Measurements from ENCODE around the gene SMIM38. TPM values are rescaled to one million over a fixed set of nuclear protein-coding genes. Genes with fewer than 3 reads are reported as not detected.

SMIM38 gene
- total RNA-seq, 1 donor from 2014 or later = 0.41 TPM

DNA sequence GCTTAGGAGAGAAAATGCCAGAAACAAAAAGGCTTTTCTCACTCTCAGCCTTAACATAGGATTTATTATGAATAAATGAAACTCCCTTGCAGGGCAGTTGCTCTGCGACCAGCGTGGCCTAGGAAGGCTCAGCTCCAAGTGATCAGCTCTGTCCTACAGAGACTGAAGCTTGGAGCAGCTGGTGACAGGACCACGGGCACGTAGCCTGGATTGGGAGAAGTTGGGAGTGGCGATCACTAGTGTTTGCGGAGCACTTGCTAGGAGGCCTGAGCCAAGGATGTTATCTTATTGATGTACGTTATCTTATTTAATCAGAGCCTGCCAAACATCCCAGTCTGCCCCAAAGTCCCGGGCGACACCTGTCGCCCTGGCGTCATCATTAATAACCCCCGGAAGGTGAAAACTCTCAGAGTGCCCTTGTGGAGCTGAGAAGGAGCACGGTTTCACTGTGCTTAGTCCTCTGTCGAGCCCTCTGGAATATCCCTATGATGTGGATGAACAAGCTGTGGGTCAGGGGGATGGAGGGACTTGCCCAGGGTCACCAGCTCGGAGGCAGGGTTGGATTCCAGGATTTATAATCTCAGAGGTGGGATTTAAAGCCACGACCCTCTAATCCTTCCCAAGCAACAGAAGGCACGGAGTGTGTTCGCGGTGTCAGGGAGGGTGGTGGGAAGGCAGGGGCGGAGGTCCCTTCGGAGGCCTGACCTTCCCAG lies 40.8 kb upstream of the SMIM38 start:
- H3K9me3 Mint-ChIP-seq = peaks cover 10% of the 10 kb centered on the region
- DNase-seq (ENCODE audit: low spot score) = no peak
- H3K27ac Mint-ChIP-seq = no peak overlapping the region
- intact Hi-C loops (cut with micrococcal nuclease) = no loop called here
- H3K4me1 Mint-ChIP-seq (ENCODE audit: low read depth) = no peaks in the 10 kb centered on the region
- H3K36me3 Mint-ChIP-seq (ENCODE audit: low read depth) = no peaks in the 10 kb centered on the region
- H3K27me3 Mint-ChIP-seq (ENCODE audit: low read depth) = no peaks in the 10 kb centered on the region
- no peak overlapping the region for H3K4me3 Mint-ChIP-seq (ENCODE audit: low read depth)

DNA sequence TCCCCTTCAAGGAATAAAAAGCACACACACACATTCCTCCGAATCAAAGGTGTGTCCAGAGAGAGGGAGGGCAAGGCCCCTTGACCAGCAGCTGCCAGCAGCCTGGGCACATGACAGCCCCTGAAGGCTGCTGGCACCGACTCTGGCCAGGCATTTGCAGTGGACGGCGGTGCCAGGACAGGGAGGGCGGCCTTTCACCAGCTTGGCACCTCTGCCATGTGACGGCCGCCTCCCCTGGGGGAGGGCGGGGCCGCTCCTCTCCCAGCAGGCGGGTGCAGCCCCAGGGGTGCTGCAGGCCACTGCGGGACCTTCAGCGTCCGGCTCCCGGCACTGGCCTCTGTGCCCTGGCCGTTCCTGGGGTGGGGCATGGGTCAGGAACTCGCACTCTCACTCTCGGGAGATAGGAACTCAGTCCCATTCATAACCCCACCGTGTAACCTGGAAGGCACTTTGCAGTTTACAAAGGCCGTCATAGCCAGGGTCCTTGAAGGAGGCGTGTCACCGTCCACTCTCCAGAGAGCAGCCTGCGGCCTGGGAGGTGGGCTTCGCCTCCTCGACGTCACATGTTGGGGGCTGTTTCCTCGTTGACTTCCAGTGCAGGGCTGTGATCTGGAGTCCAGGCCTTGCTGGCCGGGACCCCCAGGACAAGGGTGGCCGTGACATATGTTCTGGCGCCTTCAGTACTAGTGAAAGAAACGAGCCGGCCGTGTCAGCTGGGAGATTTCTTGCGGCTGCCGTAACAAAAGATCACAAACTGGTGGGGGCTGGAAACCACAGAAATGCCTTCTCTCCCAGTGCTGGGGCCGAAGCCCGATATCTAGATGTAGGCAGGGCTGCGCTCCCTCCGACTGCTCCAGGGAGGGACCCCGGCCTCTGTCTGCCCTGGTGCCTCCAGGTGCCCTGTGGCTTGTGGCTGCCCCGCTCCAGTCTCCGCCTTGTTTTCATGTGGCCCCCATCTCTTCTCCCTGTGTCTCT lies 39.9 kb upstream of the SMIM38 start:
- Mint-ChIP-seq H3K36me3 (ENCODE audit: low read depth) (no peaks in the 10 kb centered on the region), H3K27me3 (ENCODE audit: low read depth) (no peaks in the 10 kb centered on the region)

DNA sequence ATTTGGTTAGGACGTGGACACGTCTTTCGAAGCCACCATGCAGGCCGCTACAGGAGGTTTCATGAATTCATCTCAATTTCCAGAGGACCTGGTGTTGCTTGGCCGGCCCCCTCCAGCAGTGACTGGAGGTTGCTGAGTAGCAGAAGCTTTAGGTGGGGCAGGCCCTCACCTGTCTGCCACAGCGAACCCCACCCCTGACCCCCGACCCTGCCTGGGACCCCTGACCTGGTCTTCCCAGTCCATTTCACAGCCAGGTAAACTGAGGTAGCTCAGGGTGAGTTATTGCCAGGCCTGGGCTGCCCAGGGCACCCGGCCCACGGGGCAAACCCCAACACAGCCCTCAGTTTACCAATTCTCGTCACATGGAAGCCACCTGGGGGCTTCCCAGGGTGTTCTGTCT lies 39.1 kb upstream of the SMIM38 start:
- Mint-ChIP-seq H3K36me3 (ENCODE audit: low read depth) (no peaks in the 10 kb centered on the region), H3K9me3 (peaks cover 4% of the 10 kb centered on the region), H3K4me3 (ENCODE audit: low read depth) (no peak overlapping the region), H3K4me1 (ENCODE audit: low read depth) (peaks cover 4% of the 10 kb centered on the region), H3K27ac (no peak overlapping the region), H3K27me3 (ENCODE audit: low read depth) (no peaks in the 10 kb centered on the region)
- no peak for DNase-seq (ENCODE audit: low spot score)
- intact Hi-C loops (cut with micrococcal nuclease) = no loop called here

More for the DNA sequence above, 39.9 kb upstream of the SMIM38 start:
- Mint-ChIP-seq H3K9me3 (peaks cover 4% of the 10 kb centered on the region), H3K4me3 (ENCODE audit: low read depth) (no peak overlapping the region), H3K27ac (no peak overlapping the region), H3K4me1 (ENCODE audit: low read depth) (no peaks in the 10 kb centered on the region)
- DNase-seq (ENCODE audit: low spot score) = no peak
- intact Hi-C loops (cut with micrococcal nuclease) = no loop called here

DNA sequence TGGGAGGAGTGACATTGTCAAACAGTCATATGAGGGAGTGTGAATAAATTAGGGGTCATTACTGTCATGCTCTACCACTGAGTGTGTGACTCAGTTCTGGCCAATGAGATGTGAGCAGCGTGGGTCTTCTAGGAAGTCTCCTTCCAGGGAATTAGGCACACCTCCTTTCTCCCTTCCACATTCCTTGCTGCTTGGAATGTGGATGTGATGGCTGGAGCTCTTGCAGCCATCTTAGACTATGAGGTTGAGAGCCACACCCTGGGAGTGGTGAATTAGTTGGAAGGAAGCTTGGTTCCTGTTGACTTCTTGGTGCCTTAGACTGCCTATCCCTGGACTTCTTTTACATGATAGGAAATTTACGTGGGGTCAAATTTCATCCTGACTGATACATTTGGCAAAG lies 36.5 kb upstream of the SMIM38 start:
- no peak overlapping the region for H3K4me3 Mint-ChIP-seq (ENCODE audit: low read depth)
- H3K9me3 Mint-ChIP-seq = peaks cover 5% of the 10 kb centered on the region
- DNase-seq (ENCODE audit: low spot score) = no peak
- no peak overlapping the region for H3K27ac Mint-ChIP-seq
- no peaks in the 10 kb centered on the region for H3K36me3 Mint-ChIP-seq (ENCODE audit: low read depth)
- no peaks in the 10 kb centered on the region for H3K27me3 Mint-ChIP-seq (ENCODE audit: low read depth)
- intact Hi-C loops (cut with micrococcal nuclease) = no loop called here
- peaks cover 20% of the 10 kb centered on the region for H3K4me1 Mint-ChIP-seq (ENCODE audit: low read depth)

DNA sequence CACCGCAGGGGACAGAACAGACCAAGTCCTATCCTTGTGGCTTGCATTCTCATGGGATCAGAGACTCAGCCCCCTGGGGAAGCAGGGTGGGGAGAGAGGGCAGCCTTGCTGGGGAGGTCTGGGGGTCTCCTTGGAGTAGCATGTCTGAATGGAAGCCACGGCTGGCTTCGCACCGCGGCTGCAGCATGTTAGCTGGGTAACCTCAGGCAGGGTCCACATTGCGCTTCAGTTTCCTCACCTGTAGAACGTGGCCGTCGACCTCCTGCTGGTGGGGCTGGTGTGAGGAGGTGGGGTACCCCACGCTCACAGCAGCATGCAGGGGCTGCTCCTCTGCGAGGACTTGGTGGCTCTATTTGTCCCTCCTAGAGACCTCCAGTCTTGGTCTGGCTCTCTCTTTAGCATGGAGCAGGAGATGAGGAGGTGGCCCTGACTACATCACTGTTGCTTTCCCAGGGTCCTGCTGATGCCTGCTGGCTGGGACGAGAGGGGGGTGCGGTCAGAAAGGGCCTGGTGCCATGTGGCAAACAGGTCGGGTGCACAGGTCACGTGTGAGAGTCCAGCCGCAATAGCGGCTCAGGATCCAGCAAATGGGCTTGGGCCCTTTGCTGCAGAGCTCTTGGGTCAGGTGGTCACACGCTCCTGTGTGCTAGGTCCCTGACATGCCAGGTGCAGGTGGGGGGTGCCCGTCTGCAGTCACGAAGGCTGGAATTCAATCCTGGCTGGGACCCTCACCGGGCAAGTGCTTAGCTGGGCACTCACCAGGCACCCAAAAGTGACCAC lies 35.4 kb upstream of the SMIM38 start:
- peaks cover 26% of the 10 kb centered on the region for H3K4me1 Mint-ChIP-seq (ENCODE audit: low read depth)
- H3K36me3 Mint-ChIP-seq (ENCODE audit: low read depth) = no peaks in the 10 kb centered on the region
- no peak overlapping the region for H3K27ac Mint-ChIP-seq
- H3K27me3 Mint-ChIP-seq (ENCODE audit: low read depth) = no peaks in the 10 kb centered on the region
- no peak overlapping the region for H3K4me3 Mint-ChIP-seq (ENCODE audit: low read depth)
- DNase-seq (ENCODE audit: low spot score) = no peak
- intact Hi-C loops (cut with micrococcal nuclease) = loop anchor here (5.0 kb wide), 2 partner anchors 47 to 177 kb away; no protein-coding TSS in a partner anchor
- H3K9me3 Mint-ChIP-seq = peaks cover 9% of the 10 kb centered on the region

DNA sequence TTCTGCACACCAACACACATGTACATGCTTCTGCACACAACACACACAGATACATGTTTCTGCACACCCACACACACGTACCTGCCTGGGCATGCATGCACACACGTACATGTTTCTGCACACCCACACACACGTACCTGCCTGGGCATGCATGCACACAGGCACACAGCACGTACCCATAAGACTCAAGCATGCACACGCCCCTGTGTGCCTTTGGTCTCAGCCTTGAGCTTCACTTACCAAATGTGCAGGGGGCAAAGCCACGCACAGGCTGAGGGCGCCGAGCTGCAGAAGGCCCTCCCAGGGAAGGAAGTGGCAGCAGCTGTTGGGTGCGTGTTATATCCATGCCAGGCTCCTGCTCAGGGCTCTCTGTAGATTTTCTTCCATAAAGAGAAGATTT lies 34.7 kb upstream of the SMIM38 start:
- Mint-ChIP-seq H3K4me3 (ENCODE audit: low read depth) (no peak overlapping the region), H3K4me1 (ENCODE audit: low read depth) (peaks cover 26% of the 10 kb centered on the region), H3K9me3 (peaks cover 9% of the 10 kb centered on the region), H3K27ac (no peak overlapping the region), H3K27me3 (ENCODE audit: low read depth) (no peaks in the 10 kb centered on the region), H3K36me3 (ENCODE audit: low read depth) (no peaks in the 10 kb centered on the region)
- no peak for DNase-seq (ENCODE audit: low spot score)
- intact Hi-C loops (cut with micrococcal nuclease) = loop anchor here (5.0 kb wide), 2 partner anchors 46 to 176 kb away; no protein-coding TSS in a partner anchor

DNA sequence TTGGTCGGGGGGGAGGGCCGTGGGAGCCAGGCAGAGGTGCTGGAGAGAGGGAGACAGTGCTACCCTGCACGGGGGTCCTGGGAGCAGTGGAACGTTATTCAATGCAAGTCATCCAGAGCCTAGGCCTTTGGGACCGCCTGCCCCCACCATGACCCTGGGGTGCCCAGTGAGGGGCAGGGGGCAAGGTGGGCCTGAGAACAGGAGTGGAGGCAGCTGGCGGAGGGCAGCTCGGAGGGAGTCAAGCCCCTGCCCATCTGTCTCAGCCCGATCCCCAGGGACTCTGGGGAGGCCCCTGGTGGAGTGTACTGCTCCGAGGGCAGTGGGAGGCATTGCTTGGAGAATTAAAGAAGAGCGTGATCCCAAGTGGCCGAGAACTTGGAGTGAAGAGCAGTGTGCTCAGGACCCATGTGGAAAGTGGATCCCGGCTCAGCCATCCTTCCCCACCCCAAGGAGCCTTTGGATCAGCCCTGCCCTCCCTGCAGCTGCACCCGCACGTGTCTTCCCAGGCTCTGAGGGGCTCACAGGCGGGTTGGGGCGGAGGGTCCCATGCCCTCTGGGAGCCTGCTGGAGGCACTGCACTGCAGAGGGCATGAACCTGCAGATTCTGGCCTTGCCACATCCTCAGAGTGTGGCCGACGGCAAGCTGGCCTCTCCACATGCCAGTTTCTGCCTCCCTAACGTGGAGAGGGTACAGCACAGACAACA lies 34.0 kb upstream of the SMIM38 start:
- intact Hi-C loops (cut with micrococcal nuclease) = loop anchor here (5.0 kb wide), 2 partner anchors 46 to 176 kb away; no protein-coding TSS in a partner anchor

DNA sequence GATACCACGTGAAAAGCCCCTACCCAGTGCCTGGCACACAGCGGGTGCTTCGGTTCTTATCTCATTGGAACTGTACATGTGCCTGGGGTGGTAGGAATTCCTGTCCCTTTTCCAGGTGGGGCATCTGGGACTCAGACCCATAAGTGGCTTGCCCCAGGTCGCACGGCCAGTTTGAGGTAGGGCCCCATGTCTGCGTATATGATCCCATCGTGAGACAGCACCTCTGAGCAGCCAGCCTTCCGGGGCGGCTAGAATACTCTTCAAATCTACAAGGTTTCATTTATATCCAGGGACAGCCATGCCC lies 33.5 kb upstream of the SMIM38 start:
- Mint-ChIP-seq H3K9me3 (peaks cover 9% of the 10 kb centered on the region), H3K27me3 (ENCODE audit: low read depth) (no peaks in the 10 kb centered on the region), H3K4me1 (ENCODE audit: low read depth) (peaks cover 26% of the 10 kb centered on the region), H3K27ac (no peak overlapping the region), H3K36me3 (ENCODE audit: low read depth) (no peaks in the 10 kb centered on the region), H3K4me3 (ENCODE audit: low read depth) (no peak overlapping the region)
- intact Hi-C loops (cut with micrococcal nuclease) = loop anchor here (5.0 kb wide), 2 partner anchors 45 to 175 kb away; no protein-coding TSS in a partner anchor
- no peak for DNase-seq (ENCODE audit: low spot score)

More for the DNA sequence above, 34.0 kb upstream of the SMIM38 start:
- Mint-ChIP-seq H3K9me3 (peaks cover 9% of the 10 kb centered on the region), H3K27me3 (ENCODE audit: low read depth) (no peaks in the 10 kb centered on the region), H3K27ac (peak overlapping the region; percentile 21), H3K4me3 (ENCODE audit: low read depth) (no peak overlapping the region), H3K36me3 (ENCODE audit: low read depth) (no peaks in the 10 kb centered on the region), H3K4me1 (ENCODE audit: low read depth) (peaks cover 26% of the 10 kb centered on the region)
- DNase-seq (ENCODE audit: low spot score) = no peak

DNA sequence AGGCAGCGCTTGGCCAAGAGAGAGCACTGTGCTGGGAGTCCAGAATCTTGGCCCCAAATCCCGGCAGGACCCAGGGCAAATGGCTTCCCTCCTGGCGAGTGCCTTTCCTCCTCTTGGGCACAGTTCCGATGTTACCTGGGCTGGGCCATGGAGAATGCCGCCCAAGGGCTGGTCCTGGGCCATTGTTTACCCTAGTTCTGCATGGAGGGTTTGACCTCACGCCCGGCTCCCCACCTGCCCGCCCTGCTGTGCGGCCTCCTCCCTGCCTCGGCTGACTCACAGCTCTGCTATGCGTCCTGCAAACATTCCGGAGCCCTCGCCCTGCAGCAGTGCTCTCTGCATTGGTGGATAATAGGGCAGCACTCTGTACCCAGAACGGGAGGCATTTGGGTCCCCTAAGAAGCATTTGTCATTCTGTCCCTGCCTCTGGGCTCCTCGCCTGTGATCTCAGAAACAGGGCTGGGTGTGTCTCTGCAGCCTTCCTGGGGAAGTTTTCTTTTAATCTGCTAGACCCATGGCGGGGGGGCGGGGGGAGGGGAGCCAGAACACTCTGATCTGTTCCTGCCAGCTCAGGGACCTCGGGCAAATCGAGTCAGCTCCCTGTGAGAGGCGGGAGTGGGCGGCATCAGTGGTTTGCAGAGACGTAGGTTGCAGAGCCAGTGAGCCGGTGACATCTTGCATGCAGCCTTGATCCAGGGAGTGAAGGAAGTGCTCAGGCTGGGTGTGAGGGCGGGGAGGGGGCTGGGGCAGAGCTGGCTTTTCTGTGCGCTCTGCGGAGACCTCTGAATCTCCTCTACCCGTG lies 32.9 kb upstream of the SMIM38 start:
- H3K4me1 Mint-ChIP-seq (ENCODE audit: low read depth) = peaks cover 26% of the 10 kb centered on the region
- intact Hi-C loops (cut with micrococcal nuclease) = loop anchor here (5.0 kb wide), 2 partner anchors 44 to 174 kb away; no protein-coding TSS in a partner anchor
- H3K9me3 Mint-ChIP-seq = peaks cover 10% of the 10 kb centered on the region
- H3K27me3 Mint-ChIP-seq (ENCODE audit: low read depth) = no peaks in the 10 kb centered on the region
- peak overlapping the region; percentile 62 for H3K4me3 Mint-ChIP-seq (ENCODE audit: low read depth)
- no peaks in the 10 kb centered on the region for H3K36me3 Mint-ChIP-seq (ENCODE audit: low read depth)
- peak overlapping the region; percentile 80 for H3K27ac Mint-ChIP-seq
- peak; percentile 44 for DNase-seq (ENCODE audit: low spot score)

DNA sequence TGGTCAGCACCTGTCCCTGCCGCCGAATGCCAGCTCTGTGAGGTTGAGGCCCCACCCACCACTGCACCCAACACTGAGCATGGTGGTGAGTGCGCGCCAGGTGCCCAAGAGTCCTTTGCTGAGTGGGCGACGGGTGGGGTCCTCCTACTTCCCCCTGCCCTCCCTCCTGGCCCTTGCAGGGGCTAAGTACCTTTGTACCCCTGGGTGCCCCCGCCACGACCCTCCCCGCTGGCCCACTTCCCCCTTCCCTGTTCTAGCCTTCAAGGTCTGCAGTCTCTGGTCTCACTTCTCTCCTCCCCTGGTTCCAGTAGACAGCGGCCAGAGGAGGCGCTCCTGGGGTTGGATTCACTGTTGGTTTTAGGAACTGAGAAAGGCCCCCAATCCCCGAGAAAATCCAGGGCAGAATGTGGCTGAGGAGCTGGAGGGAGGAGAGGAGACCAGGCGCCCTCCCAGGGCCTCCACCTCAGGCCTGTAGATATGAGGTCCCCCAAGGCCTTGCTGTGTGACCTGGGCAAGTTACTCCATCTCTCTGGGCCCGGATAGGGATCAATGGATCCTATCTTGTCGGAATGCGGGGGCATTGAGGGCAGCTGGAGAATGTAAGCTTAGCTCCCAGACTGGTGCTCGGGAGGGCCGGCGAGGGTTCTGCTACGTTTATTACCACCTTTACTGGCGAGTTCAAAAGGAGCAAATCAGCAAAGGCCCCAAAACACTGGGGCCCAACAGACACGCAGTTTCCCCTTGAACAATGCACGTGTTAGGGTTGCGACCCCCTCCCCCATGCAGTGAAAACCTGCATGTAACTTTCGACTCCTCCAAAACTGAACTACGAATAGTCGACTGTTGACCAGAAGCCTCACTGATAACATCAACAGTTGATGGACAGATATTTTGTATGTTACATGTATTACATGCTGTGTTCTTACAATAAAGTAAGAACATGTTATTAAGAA lies 31.9 kb upstream of the SMIM38 start:
- H3K27me3 Mint-ChIP-seq (ENCODE audit: low read depth) = no peaks in the 10 kb centered on the region
- H3K4me1 Mint-ChIP-seq (ENCODE audit: low read depth) = peaks cover 26% of the 10 kb centered on the region
- no peak for DNase-seq (ENCODE audit: low spot score)
- H3K36me3 Mint-ChIP-seq (ENCODE audit: low read depth) = no peaks in the 10 kb centered on the region
- intact Hi-C loops (cut with micrococcal nuclease) = loop anchor here (5.0 kb wide), 2 partner anchors 43 to 173 kb away; no protein-coding TSS in a partner anchor
- peaks cover 21% of the 10 kb centered on the region for H3K9me3 Mint-ChIP-seq
- peak overlapping the region; percentile 52 for H3K27ac Mint-ChIP-seq
- no peak overlapping the region for H3K4me3 Mint-ChIP-seq (ENCODE audit: low read depth)

DNA sequence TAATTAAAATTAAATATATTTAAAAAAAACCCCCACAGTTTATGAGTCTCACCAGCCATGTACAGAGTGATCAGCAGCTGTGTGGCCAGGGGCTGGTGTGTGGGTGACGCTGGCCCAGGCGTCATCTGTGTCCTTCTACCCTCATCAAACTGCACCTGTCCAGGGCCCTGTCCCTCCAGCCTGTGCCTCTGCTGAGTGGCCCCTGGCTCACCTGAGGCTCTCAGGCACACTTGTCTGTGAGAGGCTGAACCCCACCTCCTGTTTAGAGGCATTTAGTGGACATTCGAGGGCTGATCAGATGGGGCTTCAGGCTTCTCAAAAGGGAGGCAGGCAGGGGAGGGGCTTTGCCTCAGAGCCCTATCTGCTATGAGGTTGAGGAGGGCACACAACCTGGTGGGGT lies 29.9 kb upstream of the SMIM38 start:
- no peaks in the 10 kb centered on the region for H3K36me3 Mint-ChIP-seq (ENCODE audit: low read depth)
- H3K4me1 Mint-ChIP-seq (ENCODE audit: low read depth) = peaks cover 26% of the 10 kb centered on the region
- no peak overlapping the region for H3K4me3 Mint-ChIP-seq (ENCODE audit: low read depth)
- intact Hi-C loops (cut with micrococcal nuclease) = no loop called here
- no peak overlapping the region for H3K27ac Mint-ChIP-seq
- peaks cover 21% of the 10 kb centered on the region for H3K9me3 Mint-ChIP-seq
- no peaks in the 10 kb centered on the region for H3K27me3 Mint-ChIP-seq (ENCODE audit: low read depth)
- no peak for DNase-seq (ENCODE audit: low spot score)

Data from activated T-helper 2 cell treated with anti-CD3 and anti-CD28 coated beads, Interferon-gamma antibody, Interleukin-2, Interleukin-4, amounts not matched to agents 10 μg/mL and 5 μg/mL and 100 μg/mL, durations not matched to agents 14 hours and 24 hours and 36 hours (primary cell).